Neural progenitor cell (in vitro differentiated cells): Measurements from ENCODE around the gene SMIM43. TPM values are rescaled to one million over a fixed set of nuclear protein-coding genes. Genes with fewer than 3 reads are reported as not detected.

Experiments
- DNase-seq: peaks from one replicate; pipeline ENCODE4 v3.0.0-alpha.2; 2016; ENCODE audit warnings: low spot score
- H2AFZ ChIP-seq: fragments of 200-600 bp; sonication (generic); replicated peaks from 2 replicates; pipeline ENCODE4 v1.6.1; 2016; ENCODE audit warnings: antibody characterized with exemption
- H3F3A ChIP-seq: fragments of 200-600 bp; sonication (generic); 2 replicates; pipeline ENCODE4 v1.6.1; 2016; ENCODE audit warnings: antibody characterized with exemption, low read depth
- H3K27ac ChIP-seq: fragments of 200-600 bp; sonication (generic); 2 replicates; pipeline ENCODE4 v1.5.1; 2016; ENCODE audit warnings: mild to moderate bottlenecking
- H3K27me3 ChIP-seq: fragments of 200-600 bp; sonication (generic); 2 replicates; pipeline ENCODE4 v1.6.1; 2016; ENCODE audit warnings: mild to moderate bottlenecking, moderate library complexity
- H3K36me3 ChIP-seq: fragments of 200-600 bp; sonication (generic); 2 replicates; pipeline ENCODE4 v1.5.1; 2016
- H3K4me1 ChIP-seq: fragments of 200-600 bp; sonication (generic); 2 replicates; pipeline ENCODE4 v1.6.1; 2016; ENCODE audit warnings: mixed run types
- H3K4me2 ChIP-seq: fragments of 200-600 bp; sonication (generic); 2 replicates; pipeline ENCODE4 v1.6.1; 2016
- H3K4me3 ChIP-seq: fragments of 200-600 bp; sonication (generic); 2 replicates; pipeline ENCODE4 v1.5.1; 2016
- H3K79me2 ChIP-seq: fragments of 200-600 bp; sonication (generic); 2 replicates; pipeline ENCODE4 v1.6.1; 2016; ENCODE audit warnings: low read depth
- H3K9ac ChIP-seq: fragments of 200-600 bp; sonication (generic); 2 replicates; pipeline ENCODE4 v1.6.1; 2016
- H3K9me3 ChIP-seq: fragments of 200-600 bp; sonication (generic); 2 replicates; pipeline ENCODE4 v1.5.1; 2016; ENCODE audit warnings: low read depth
- H4K20me1 ChIP-seq: fragments of 200-600 bp; sonication (generic); 2 replicates; pipeline ENCODE4 v1.6.1; 2016; ENCODE audit warnings: low read depth
- H3K27ac Mint-ChIP-seq: 3 replicates; pipeline ENCODE4 v1.8.0; 2021; ENCODE audit warnings: mixed read lengths
- H3K27me3 Mint-ChIP-seq: 2 replicates; pipeline ENCODE4 v1.8.0; 2022; ENCODE audit warnings: low read depth, mild to moderate bottlenecking, inconsistent platforms, moderate library complexity, mixed read lengths; ENCODE audit not compliant: insufficient read depth
- H3K36me3 Mint-ChIP-seq: 3 replicates; pipeline ENCODE4 v1.8.0; 2021; ENCODE audit warnings: mixed read lengths
- H3K4me1 Mint-ChIP-seq: 3 replicates; pipeline ENCODE4 v1.8.0; 2021; ENCODE audit warnings: mixed read lengths
- H3K4me3 Mint-ChIP-seq: 3 replicates; pipeline ENCODE4 v1.8.0; 2021; ENCODE audit warnings: mild to moderate bottlenecking, moderate library complexity, mixed read lengths
- H3K9me3 Mint-ChIP-seq: 3 replicates; pipeline ENCODE4 v1.8.0; 2020; ENCODE audit warnings: mixed read lengths
- EZH2 ChIP-seq: fragments of 200-600 bp; sonication (generic); IDR thresholded peaks from 2 replicates; pipeline ENCODE4 v1.6.1; 2017; ENCODE audit warnings: antibody characterized with exemption, mild to moderate bottlenecking, moderate library complexity
- EZH2phosphoT487 ChIP-seq: fragments of 200-600 bp; sonication (generic); IDR thresholded peaks from 2 replicates; pipeline ENCODE4 v1.6.1; 2017; ENCODE audit warnings: antibody characterized with exemption
- total RNA-seq: library from RNA; depleted of rRNA; stranded (reverse); fragments of >200 nt; gene quantifications from 2 replicates; pipeline ENCODE4 v1.2.3, GENCODE V29; 2015; ENCODE audit warnings: low replicate concordance
- TF ChIP-seq, protein P1 (sequence below): fragments of 200-600 bp; sonication (generic); IDR thresholded peaks from 2 replicates; pipeline ENCODE4 v1.5.1; 2017; ENCODE audit warnings: antibody characterized with exemption, mild to moderate bottlenecking

Gene SMIM43
- total RNA-seq, 1 donor from 2014 or later, result not detected

DNA sequence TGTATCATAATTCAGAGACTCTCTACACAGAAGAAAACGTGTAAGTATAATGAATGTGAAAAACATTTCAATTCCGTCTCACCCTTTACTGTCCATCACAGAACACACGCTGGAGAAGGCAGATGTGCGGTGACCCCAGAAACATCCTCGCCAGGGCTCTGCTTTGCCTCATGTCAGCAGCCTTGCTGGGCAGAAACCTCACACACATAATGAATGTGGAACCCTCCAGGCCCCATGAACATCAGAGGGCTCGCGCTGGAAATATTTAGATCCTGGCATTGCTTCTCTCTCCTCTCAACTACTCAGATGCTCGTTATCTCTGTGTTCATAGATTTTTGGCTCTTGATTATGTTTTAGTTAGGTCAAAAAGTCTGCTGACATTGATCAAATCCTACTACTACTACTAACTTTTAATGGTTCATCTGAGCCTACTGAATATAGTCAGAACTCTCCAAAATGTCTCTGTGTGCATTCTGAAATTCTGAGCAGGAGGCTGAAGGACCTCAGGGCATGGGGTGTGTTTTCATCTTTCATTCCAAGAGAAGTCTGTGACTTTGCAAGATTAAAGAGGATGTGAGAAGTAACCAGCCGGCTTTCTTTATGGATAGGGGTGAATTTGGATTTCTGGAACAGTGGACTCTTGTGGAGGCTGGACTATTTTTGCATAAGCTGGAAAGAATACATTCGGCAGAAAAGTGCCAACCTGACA, 27.0 kb downstream of the SMIM43 start:
- H3K4me1 ChIP-seq, result no peaks in the 10 kb centered on the region
- peaks cover 4% of the 10 kb centered on the region for H3K27me3 Mint-ChIP-seq
- no peaks in the 10 kb centered on the region for H3K27me3 ChIP-seq
- TF ChIP-seq EZH2, result no peak
- TF ChIP-seq, protein P1, sequence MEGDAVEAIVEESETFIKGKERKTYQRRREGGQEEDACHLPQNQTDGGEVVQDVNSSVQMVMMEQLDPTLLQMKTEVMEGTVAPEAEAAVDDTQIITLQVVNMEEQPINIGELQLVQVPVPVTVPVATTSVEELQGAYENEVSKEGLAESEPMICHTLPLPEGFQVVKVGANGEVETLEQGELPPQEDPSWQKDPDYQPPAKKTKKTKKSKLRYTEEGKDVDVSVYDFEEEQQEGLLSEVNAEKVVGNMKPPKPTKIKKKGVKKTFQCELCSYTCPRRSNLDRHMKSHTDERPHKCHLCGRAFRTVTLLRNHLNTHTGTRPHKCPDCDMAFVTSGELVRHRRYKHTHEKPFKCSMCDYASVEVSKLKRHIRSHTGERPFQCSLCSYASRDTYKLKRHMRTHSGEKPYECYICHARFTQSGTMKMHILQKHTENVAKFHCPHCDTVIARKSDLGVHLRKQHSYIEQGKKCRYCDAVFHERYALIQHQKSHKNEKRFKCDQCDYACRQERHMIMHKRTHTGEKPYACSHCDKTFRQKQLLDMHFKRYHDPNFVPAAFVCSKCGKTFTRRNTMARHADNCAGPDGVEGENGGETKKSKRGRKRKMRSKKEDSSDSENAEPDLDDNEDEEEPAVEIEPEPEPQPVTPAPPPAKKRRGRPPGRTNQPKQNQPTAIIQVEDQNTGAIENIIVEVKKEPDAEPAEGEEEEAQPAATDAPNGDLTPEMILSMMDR, result no peak
- no peak for TF ChIP-seq EZH2phosphoT487
- no peak overlapping the region for H3K27ac ChIP-seq
- H3K9me3 Mint-ChIP-seq, result no peaks in the 10 kb centered on the region
- H3K27ac Mint-ChIP-seq, result no peak overlapping the region
- H3K4me3 Mint-ChIP-seq, result no peak overlapping the region
- H4K20me1 ChIP-seq, result no peaks in the 10 kb centered on the region
- H3K36me3 ChIP-seq, result no peaks in the 10 kb centered on the region
- H3K79me2 ChIP-seq, result no peaks in the 10 kb centered on the region
- H3K9ac ChIP-seq, result no peak overlapping the region
- no peaks in the 10 kb centered on the region for H3K9me3 ChIP-seq
- H3K36me3 Mint-ChIP-seq, result no peaks in the 10 kb centered on the region
- no peak overlapping the region for H3K4me3 ChIP-seq
- DNase-seq, result no peak
- no peak overlapping the region for H2AFZ ChIP-seq
- H3F3A ChIP-seq, result no peaks in the 10 kb centered on the region
- no peaks in the 10 kb centered on the region for H3K4me1 Mint-ChIP-seq
- H3K4me2 ChIP-seq, result no peak overlapping the region

DNA sequence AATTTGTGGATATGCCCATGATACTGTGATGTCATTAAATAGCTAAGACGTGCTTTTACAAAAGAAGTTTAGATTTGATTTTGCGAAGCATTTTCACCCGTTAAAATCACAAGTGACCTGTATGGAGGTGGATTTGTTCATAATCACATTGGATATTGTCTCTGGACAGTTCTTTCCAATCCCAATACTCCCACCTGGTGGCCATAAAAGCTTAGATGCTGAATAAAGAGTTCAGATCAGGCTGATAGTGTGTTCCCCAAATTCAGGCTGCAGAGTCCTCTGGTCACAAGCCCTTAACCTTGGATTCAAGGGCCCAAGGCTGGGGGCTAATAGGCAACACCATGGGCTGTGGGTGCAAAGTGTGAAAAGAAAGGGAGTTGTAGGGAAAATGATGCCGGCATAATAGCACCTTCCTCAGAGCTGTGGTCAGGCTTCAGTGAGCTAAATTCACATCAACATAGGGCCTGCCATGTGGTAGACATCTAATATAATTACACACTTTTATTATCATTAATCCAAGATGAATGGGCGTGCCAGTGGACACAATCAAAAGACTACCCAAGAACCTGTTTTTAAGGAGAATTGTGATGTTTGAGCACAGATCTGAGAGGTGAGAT, 28.1 kb downstream of the SMIM43 start:
- TF ChIP-seq, protein P1, result peak; percentile 63
- TF ChIP-seq EZH2phosphoT487, result no peak
- no peaks in the 10 kb centered on the region for H3K9me3 ChIP-seq
- H3K4me1 ChIP-seq, result no peaks in the 10 kb centered on the region
- peak; percentile 62 for DNase-seq
- no peaks in the 10 kb centered on the region for H3K27me3 ChIP-seq
- H3K36me3 Mint-ChIP-seq, result no peaks in the 10 kb centered on the region
- H3K27ac Mint-ChIP-seq, result no peak overlapping the region
- no peak overlapping the region for H3K4me3 ChIP-seq
- H3K36me3 ChIP-seq, result no peaks in the 10 kb centered on the region
- H3F3A ChIP-seq, result no peaks in the 10 kb centered on the region
- H3K27ac ChIP-seq, result no peak overlapping the region
- H3K4me3 Mint-ChIP-seq, result no peak overlapping the region
- no peak overlapping the region for H2AFZ ChIP-seq
- H3K79me2 ChIP-seq, result no peaks in the 10 kb centered on the region
- no peaks in the 10 kb centered on the region for H3K9me3 Mint-ChIP-seq
- H3K27me3 Mint-ChIP-seq, result peaks cover 4% of the 10 kb centered on the region
- no peak overlapping the region for H3K9ac ChIP-seq
- no peaks in the 10 kb centered on the region for H4K20me1 ChIP-seq
- H3K4me1 Mint-ChIP-seq, result peaks cover 3% of the 10 kb centered on the region
- H3K4me2 ChIP-seq, result no peak overlapping the region

DNA sequence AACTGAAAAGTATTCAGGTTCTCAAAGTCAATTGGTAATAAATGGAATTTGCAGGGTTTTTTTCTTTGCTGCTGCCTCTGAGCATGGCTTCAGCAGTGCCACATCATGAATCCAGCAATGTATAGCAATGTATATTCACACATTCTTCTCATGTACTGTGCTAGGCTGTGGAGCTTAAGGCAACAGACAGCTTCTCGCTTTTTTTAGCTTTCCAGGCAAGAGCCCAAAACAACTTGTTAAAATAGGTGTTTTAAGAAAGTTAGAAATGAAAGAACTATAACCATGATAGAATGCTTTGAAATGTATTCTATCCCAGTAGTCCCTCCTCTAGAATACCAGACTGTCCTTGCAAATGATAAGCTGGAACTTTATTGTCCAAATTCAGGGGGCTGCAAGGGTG, 30.4 kb downstream of the SMIM43 start:
- DNase-seq, result no peak
- H3F3A ChIP-seq, result no peaks in the 10 kb centered on the region
- no peak overlapping the region for H3K27ac ChIP-seq
- TF ChIP-seq EZH2, result no peak
- TF ChIP-seq, protein P1, result no peak
- no peak for TF ChIP-seq EZH2phosphoT487
- no peak overlapping the region for H2AFZ ChIP-seq
- H3K36me3 ChIP-seq, result no peaks in the 10 kb centered on the region
- no peak overlapping the region for H3K4me3 ChIP-seq
- H4K20me1 ChIP-seq, result no peaks in the 10 kb centered on the region
- no peaks in the 10 kb centered on the region for H3K79me2 ChIP-seq
- H3K27me3 Mint-ChIP-seq, result peaks cover 4% of the 10 kb centered on the region
- no peaks in the 10 kb centered on the region for H3K36me3 Mint-ChIP-seq
- no peaks in the 10 kb centered on the region for H3K9me3 ChIP-seq
- peaks cover 3% of the 10 kb centered on the region for H3K4me1 Mint-ChIP-seq
- no peaks in the 10 kb centered on the region for H3K9me3 Mint-ChIP-seq
- no peak overlapping the region for H3K4me3 Mint-ChIP-seq
- no peaks in the 10 kb centered on the region for H3K4me1 ChIP-seq
- no peaks in the 10 kb centered on the region for H3K27me3 ChIP-seq
- H3K27ac Mint-ChIP-seq, result no peak overlapping the region
- no peak overlapping the region for H3K4me2 ChIP-seq
- H3K9ac ChIP-seq, result no peak overlapping the region
